Esophagus muscularis mucosa (tissue), 3 donors: Measurements from ENCODE around the gene ZNF845.

Experiments used
- CTCF ChIP-seq, 3 experiments: fragments of 200-600 bp in 2 of 3; fragments of 450-650 bp in 1 of 3; sonication (generic) in 2 of 3; IDR thresholded peaks; one replicate each; pipeline ENCODE4 v1.5.1; 2017 to 2019; ENCODE audit warnings: antibody characterized with exemption in 3 of 3, mild to moderate bottlenecking in 2 of 3, moderate library complexity in 1 of 3
- POLR2A ChIP-seq: fragments of 450-650 bp; IDR thresholded peaks from one replicate; pipeline ENCODE4 v1.6.1; 2017; ENCODE audit warnings: antibody characterized with exemption, moderate library complexity, mild to moderate bottlenecking, low read depth
- POLR2AphosphoS5 ChIP-seq, 2 donors: sonication (generic); formaldehyde crosslinking; IDR thresholded peaks; one replicate each; pipeline ENCODE4 v1.6.1; 2017; ENCODE audit warnings: antibody characterized with exemption in 2 of 2

GRCh38 chr19:53294786-53295441, 38.6 kb upstream of the ZNF845 start:
- TF ChIP-seq POLR2AphosphoS5 (IDR thresholded peaks at IDR 0.05): no peak
- TF ChIP-seq CTCF (IDR thresholded peaks at IDR 0.05): no peak
- no peak for TF ChIP-seq POLR2A
